ENCODE measurements around the gene SH3RF3. TPM values are rescaled to one million over a fixed set of nuclear protein-coding genes. Genes with fewer than 3 reads are reported as not detected.

SH3RF3 gene
- total RNA-seq, 6 donors from 2014 or later: 4.1 to 21.0 (median 8.0) TPM

GRCh38 chr2:109372171-109372568 is 243.2 kb downstream of the SH3RF3 start:
- DNase-seq (peak in 1 of 2 donors; percentile 7), ATAC-seq (ENCODE audit: low FRiP score in 2 of 2) (no peak)
- no peaks in the 10 kb centered on the region for H3K27me3 ChIP-seq
- no peak for TF ChIP-seq EP300 (IDR thresholded peaks at IDR 0.05)
- TF ChIP-seq, protein P1, sequence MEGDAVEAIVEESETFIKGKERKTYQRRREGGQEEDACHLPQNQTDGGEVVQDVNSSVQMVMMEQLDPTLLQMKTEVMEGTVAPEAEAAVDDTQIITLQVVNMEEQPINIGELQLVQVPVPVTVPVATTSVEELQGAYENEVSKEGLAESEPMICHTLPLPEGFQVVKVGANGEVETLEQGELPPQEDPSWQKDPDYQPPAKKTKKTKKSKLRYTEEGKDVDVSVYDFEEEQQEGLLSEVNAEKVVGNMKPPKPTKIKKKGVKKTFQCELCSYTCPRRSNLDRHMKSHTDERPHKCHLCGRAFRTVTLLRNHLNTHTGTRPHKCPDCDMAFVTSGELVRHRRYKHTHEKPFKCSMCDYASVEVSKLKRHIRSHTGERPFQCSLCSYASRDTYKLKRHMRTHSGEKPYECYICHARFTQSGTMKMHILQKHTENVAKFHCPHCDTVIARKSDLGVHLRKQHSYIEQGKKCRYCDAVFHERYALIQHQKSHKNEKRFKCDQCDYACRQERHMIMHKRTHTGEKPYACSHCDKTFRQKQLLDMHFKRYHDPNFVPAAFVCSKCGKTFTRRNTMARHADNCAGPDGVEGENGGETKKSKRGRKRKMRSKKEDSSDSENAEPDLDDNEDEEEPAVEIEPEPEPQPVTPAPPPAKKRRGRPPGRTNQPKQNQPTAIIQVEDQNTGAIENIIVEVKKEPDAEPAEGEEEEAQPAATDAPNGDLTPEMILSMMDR (IDR thresholded peaks at IDR 0.05): no peak
- no peak for TF ChIP-seq POLR2A (IDR thresholded peaks at IDR 0.05)
- H3K27ac ChIP-seq: no peak overlapping the region
- no peak overlapping the region for H3K4me3 ChIP-seq
- peaks cover 5 to 6% (median 6%) of the 10 kb centered on the region in 4 donors for H3K4me1 ChIP-seq
- H3K9me3 ChIP-seq: no peaks in the 10 kb centered on the region
- peaks cover 0 to 8% (median 0%) of the 10 kb centered on the region in 4 donors for H3K36me3 ChIP-seq
- WGBS, 2 donors: 97 to 100% methylated on average over 4 of the region's 4 CpGs

DNA sequence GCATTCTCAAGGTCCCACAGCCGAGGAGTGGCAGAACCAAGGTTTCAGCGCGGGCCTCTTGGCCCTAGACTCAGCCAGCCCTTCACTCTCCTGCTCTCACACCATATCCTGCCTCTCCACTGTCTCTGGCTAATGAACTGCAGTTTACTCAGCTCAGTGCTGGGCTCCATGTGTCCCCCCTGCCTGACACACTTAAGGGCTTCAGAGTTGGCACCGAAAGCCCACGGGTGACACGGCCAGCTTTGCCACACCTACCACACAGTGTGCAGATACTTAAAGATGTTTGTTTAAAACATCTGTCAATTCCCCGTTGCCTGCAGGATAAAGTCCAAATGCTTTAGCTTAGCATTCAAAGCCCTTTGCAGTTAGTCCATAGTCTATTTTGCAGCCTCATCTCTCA is 243.6 kb downstream of the SH3RF3 start:
- Histone ChIP-seq H3K9me3 (no peaks in the 10 kb centered on the region), H3K27me3 (no peaks in the 10 kb centered on the region), H3K36me3 (peaks cover 0 to 8% (median 0%) of the 10 kb centered on the region in 4 donors), H3K27ac (no peak overlapping the region), H3K4me1 (peaks cover 5 to 6% (median 6%) of the 10 kb centered on the region in 4 donors), H3K4me3 (no peak overlapping the region)
- DNase-seq (peak in 1 of 2 donors; percentile 12), ATAC-seq (ENCODE audit: low FRiP score in 2 of 2) (no peak)
- 69% methylated on average over 7 of the region's 7 CpGs for WGBS, 2 donors
- TF ChIP-seq POLR2AphosphoS5 (IDR thresholded peaks at IDR 0.05) (no peak), EP300 (IDR thresholded peaks at IDR 0.05) (no peak), POLR2A (IDR thresholded peaks at IDR 0.05) (no peak)
- TF ChIP-seq, protein P1 (IDR thresholded peaks at IDR 0.05): no peak

DNA sequence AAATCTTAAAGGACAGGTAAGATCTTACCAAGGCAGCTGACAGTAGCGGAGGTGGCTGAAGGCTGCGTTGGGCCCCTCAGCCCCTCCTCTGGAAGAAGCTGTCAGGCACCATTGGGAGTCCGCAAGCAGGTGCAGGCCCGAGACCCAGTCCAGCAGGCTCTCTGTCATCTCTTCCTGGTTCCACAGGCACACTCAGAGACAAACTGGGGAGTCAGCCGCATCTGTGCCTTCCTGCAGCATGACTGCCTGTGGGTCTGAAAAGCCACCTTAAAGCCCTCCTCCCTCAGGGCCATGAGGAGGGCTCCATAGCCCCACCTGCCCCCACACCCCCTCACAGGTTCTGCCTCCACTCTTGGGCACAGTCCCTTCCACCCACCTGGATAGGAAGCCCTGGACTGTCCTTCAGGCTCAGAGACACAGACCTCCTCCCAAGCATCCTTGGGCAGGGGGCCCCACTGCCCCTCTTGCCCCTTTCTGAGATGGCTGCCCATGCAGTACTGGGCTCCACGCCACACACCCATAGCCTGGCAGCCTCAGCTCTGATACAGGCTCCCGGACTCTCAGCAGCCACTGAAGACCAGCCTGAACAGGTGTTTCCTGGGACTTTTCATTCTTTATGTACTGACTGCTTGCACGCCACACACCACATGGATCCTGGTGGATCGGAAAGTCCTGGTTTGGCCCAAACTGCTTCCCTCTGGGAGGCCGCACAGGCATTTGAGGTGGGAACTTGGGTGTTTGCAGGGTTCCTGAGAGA is 245.0 kb downstream of the SH3RF3 start:
- Histone ChIP-seq H3K27me3 (no peaks in the 10 kb centered on the region), H3K4me1 (peaks cover 5 to 6% (median 6%) of the 10 kb centered on the region in 4 donors), H3K36me3 (peaks cover 0 to 8% (median 0%) of the 10 kb centered on the region in 4 donors), H3K9me3 (no peaks in the 10 kb centered on the region), H3K27ac (no peak overlapping the region), H3K4me3 (no peak overlapping the region)
- ATAC-seq (ENCODE audit: low FRiP score in 2 of 2) (no peak), DNase-seq (peak in 1 of 2 donors; percentile 16)
- WGBS, 2 donors: 69 to 89% methylated on average over 2 to 10 of the region's 10 CpGs
- TF ChIP-seq POLR2A (IDR thresholded peaks at IDR 0.05): no peak
- TF ChIP-seq, protein P1 (IDR thresholded peaks at IDR 0.05): no peak
- TF ChIP-seq EP300 (IDR thresholded peaks at IDR 0.05): no peak

DNA sequence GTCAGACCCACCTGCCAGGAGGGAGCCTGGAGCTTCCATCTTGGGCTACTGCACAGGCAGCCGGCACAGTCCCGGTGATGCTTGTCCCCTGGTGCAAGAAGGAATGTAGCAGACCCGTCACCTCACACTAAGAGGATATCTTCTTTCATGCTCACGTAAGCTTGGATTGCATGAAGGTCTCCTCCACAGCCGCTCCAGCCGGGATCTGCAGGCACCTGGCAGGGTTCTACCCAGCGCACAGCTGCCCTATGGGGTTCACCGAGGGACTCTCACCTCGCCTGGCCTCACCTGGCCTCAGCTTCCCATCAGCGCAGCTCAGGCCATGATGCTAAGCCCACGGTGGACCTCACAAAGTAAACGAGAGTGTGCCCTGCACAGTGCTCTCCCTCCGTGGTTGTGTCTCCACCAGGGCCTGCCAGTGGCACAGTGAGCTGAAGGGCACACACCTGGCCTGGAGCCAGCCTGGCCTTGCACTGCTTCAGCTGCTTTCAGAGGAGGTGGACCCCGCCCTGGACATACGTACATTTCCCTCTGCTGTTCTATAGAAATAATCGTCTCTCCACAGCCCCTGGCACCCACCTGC is 245.6 kb downstream of the SH3RF3 start:
- H3K27ac ChIP-seq: no peak overlapping the region
- WGBS, 2 donors: 96 to 99% methylated on average over 12 to 13 of the region's 16 CpGs
- H3K36me3 ChIP-seq: peaks cover 0 to 8% (median 0%) of the 10 kb centered on the region in 4 donors
- no peaks in the 10 kb centered on the region for H3K9me3 ChIP-seq
- no peak for ATAC-seq (ENCODE audit: low FRiP score in 2 of 2)
- TF ChIP-seq POLR2AphosphoS5 (IDR thresholded peaks at IDR 0.05): no peak
- no peak for TF ChIP-seq EP300 (IDR thresholded peaks at IDR 0.05)
- TF ChIP-seq POLR2A (IDR thresholded peaks at IDR 0.05): no peak
- TF ChIP-seq, protein P1 (IDR thresholded peaks at IDR 0.05): no peak
- no peaks in the 10 kb centered on the region for H3K27me3 ChIP-seq
- H3K4me1 ChIP-seq: peaks cover 5 to 6% (median 6%) of the 10 kb centered on the region in 4 donors
- no peak overlapping the region for H3K4me3 ChIP-seq
- peak; percentile 17 to 50 for DNase-seq

All from upper lobe of left lung (tissue), 6 donors.